NT2/D1 (cell line): Measurements from ENCODE around the gene KAT14.

ENCODE experiments used
- SUZ12 ChIP-seq: IDR thresholded peaks from 2 replicates; pipeline ENCODE4 v1.6.1; 2011; ENCODE audit not compliant: insufficient read length, insufficient read depth; ENCODE audit errors: extremely low read depth
- YY1 ChIP-seq: IDR thresholded peaks from 2 replicates; pipeline ENCODE4 v1.6.1; 2011; ENCODE audit not compliant: insufficient read length, insufficient read depth
- ZNF274 ChIP-seq: IDR thresholded peaks from 2 replicates; pipeline ENCODE4 v1.6.1; 2011; ENCODE audit warnings: mild to moderate bottlenecking, low read depth, low read length

GRCh38 chr20:18223409-18223808 is 85.7 kb downstream of the KAT14 start:
- no peak for TF ChIP-seq ZNF274
- no peak for TF ChIP-seq SUZ12
- no peak for TF ChIP-seq YY1
